Stimulated activated CD4-positive, alpha-beta T cell treated with anti-CD3 and anti-CD28 coated beads, Interleukin-2, amount 100 ng/mL, for 48 hours (primary cell): ENCODE results near the gene KCNIP4.
"Not testable (repeated sequence)": the region's sequence is repeated elsewhere in the genome, so short reads cannot be mapped to it uniquely, and the experiment has no call there.

ENCODE experiments used
- DNase-seq, 2 donors: peaks; one replicate each; pipeline ENCODE4 v3.0.0-alpha.2; 2020

The KCNIP4 gene

GRCh38 chr4:20816287-20816686 lies 1132.3 kb downstream of the KCNIP4 start:
- DNase-seq = no peak

DNA sequence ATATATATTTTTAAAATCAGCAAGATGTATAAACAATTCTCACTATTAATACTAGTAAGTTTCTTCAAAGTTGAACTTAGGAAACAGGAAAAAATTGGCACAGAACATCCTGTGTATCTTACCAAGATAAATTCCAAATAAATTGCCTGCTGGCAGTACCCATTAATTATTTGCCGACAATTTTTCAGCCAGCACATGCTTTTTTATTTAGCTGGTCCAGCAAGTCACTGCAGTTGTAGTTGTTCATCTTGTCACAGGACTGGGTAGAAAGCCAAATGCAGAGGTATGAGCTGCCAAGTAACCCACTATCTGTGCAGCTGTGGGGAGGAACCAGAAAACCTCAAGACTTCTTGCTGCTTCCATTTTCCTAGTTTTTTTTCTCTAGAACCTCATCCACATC lies 1134.9 kb downstream of the KCNIP4 start:
- DNase-seq = no peak

GRCh38 chr4:20809812-20810211 lies 1138.8 kb downstream of the KCNIP4 start:
- DNase-seq = no peak

GRCh38 chr4:20805716-20806115 lies 1142.9 kb downstream of the KCNIP4 start:
- no peak for DNase-seq

GRCh38 chr4:20787940-20788665 lies 1160.5 kb downstream of the KCNIP4 start:
- DNase-seq = no peak

GRCh38 chr4:20783134-20783533 lies 1165.4 kb downstream of the KCNIP4 start:
- not testable (repeated sequence) for DNase-seq

DNA sequence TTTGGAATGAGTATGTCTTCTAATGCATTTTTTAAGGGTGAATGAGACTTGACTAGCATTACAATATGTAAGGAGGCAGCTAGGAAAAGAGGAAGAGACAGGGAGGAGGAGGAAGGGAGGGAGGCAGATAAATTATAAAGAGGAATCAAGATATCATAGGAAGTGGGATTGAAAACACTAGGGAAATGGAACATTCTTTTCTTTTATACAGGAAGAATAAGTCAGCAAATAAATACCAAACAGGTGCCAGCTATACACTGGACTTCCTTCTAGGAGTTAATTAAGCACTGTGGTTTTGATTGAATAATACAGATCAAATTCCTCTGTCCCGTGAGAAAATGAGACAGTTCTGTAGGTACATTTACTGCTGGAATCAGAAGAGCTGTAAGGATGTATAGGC lies 1169.7 kb downstream of the KCNIP4 start:
- no peak for DNase-seq

DNA sequence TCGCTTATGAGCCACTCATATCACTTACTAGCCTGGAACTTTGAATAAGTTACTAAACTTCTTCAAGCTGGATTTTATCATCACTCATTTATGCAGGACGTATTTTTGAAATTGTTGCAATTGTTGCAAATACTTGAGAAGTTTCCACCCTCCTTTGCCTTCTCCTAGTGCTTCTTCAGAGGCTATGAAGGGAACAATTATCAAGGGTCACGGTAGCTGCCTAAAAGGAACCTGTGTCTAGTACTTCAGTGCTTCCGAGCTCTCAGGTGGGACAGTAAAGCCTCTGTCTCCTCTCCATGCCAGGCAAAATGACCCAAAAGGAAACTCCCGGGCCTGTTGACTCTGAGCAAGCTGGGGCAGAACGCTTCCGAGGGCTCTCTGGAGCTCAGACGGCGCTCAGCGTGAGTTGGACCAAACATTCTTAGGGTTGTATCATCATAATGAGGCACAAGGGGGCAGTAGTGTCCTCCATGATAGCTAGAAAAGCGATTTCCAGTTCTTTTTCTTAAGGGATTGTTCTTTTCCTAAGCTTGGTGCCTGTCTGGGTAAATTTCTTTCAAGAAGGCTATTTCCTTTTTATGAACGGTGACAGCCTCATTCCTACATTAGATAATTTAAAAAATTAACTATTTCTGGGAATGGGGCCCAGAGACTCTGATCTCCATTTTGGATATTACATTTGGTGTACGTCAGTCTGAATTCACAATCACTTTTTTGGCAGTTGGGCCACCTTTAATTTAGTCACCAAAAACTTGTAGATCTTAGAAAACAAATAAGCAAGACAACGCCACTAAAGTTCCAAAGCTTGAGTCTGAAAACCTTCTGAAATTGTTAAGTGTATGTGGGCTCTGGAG lies 1175.2 kb downstream of the KCNIP4 start:
- peak; percentile 2 to 22 for DNase-seq

GRCh38 chr4:20764366-20764992 lies 1184.1 kb downstream of the KCNIP4 start:
- no peak for DNase-seq

- no peak for DNase-seq
Observed at GRCh38 chr4:20761826-20762225, 1186.7 kb downstream of the KCNIP4 start.

DNA sequence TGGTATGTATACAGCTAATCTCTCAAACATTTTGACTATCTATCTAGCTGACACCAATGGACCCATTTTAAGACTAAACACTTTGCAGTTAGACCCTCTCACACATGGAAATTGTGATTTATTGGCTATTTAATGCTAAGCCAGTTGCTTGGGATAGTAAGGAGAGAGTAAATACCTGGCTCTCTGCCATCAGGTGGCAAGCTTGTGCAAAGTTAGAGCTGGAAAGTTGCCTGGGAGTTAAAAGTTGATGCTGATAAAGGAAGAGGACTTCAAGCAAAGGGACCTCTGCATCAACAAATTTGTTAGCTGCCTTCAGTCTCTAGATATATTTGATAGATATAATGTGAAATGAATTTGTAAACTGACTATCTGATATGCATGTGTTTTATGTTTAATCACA lies 1187.2 kb downstream of the KCNIP4 start:
- DNase-seq = no peak

DNA sequence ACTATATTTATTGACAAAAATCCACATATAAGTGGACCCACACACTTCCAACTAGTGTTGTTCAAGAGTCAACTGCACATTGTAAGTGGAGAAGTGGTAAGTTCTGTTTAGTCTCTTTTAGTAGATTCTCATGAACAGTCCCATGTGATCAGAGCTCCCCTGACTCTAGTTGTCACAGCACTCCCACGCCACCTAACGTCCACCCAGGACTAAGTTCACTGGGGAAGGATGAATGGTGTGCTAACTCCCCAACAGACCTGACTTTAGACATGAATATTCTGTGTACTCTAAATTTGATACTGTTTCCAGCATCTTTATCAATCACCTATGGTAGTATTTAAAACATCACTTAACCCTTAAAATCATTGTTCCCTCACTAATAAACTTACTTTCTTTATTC lies 1188.5 kb downstream of the KCNIP4 start:
- no peak for DNase-seq

GRCh38 chr4:20754036-20754435 lies 1194.5 kb downstream of the KCNIP4 start:
- DNase-seq = no peak

- DNase-seq = no peak
Observed at GRCh38 chr4:20752641-20753040, 1195.9 kb downstream of the KCNIP4 start.

GRCh38 chr4:20746000-20746399 lies 1202.6 kb downstream of the KCNIP4 start:
- DNase-seq = not testable (repeated sequence)

GRCh38 chr4:20735931-20736330 lies 1212.6 kb downstream of the KCNIP4 start:
- no peak for DNase-seq

DNA sequence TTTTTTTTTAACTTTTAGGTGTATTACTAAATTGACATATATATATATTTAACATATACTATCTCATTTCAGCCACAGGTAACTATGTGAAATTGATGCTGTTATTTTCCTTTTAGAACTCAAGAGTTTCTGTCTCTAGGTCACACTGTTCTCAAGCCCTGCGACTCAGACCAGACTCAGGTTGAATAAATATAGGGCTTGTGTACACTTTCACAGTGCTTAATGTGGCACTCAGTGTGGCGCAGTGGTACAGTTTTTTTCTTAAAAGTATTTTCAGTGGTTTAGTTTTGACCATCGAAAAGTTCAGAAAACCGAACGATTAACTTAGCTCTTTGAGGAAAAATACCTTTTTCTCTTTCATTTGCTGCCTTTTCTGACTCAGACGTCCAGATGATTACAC lies 1223.7 kb downstream of the KCNIP4 start:
- no peak for DNase-seq

DNA sequence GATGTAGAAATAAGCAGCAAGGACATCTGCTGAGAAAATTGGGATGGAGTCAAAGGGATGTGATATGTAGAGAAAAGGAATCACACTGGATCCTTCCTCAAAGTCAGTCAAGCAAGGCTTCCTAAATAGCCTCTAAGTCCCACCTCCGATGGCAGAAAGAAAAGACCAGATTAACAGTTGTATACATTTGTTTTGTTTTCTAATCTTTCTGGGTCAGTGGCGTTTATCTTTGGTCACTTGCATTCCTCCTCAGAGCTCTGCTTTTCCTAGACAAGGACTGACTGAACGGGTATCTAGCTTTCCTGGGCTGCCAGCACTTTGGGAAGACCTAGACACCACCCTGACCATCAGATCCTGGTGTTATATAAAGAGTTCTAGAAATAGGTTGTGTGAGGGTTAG lies 1225.1 kb downstream of the KCNIP4 start:
- DNase-seq = no peak

DNA sequence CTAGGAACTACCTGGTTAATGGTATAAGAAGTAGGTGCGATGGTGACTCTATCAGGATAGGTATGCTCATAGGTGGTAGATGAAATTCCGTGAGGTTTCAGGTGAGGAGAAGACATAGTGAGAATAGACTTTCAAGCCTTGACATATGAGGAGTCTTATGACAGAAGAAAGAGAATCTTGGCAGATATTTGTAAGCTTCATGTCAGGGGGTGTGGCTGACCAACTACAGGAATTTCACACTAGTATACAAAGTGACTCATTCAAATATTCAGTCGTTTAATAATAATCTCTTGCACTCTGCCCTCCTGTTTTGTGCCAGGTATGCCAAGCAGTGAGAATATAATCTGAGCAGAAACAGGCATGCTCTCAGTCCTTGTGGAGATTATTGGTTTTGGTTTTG lies 1225.6 kb downstream of the KCNIP4 start:
- DNase-seq = no peak

GRCh38 chr4:20711335-20711734 lies 1237.2 kb downstream of the KCNIP4 start:
- no peak for DNase-seq

GRCh38 chr4:20700007-20700761 lies 1248.4 kb downstream of the KCNIP4 start, which contains the start of gene PACRGL:
PACRGL (plus strand) TSS chr4:20700458; CDS start chr4:20704482, 4,024 bp downstream.
- DNase-seq = peak; percentile 87

- no peak for DNase-seq
Observed at GRCh38 chr4:20698820-20699219, 1249.8 kb downstream of the KCNIP4 start.

DNA sequence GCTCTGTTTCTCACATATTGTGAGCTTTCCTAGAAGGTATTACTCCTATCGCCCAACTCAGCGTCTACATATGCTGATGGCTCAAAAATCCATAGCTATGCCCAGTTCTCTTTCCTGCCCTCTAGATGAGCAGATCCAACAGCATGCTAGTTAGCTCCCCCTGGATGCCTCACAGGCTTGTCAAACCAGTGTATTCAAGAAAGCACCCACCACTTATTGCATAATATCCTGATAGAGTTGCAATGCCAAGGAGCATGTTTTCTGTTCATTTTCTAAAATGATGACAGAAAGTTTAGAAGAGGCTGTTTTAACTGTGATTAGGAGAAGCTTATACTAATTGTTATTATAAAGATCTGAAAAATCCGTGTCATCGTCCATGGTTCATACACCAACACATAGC lies 1250.2 kb downstream of the KCNIP4 start:
- no peak for DNase-seq
